ENCODE measurements around the gene HOXD3.

GRCh38 chr2:176137252-176137580 lies 19.9 kb upstream of the HOXD3 start:
- TF ChIP-seq POLR2AphosphoS5 (IDR thresholded peaks at IDR 0.05; ENCODE audit: borderline replicate concordance, low read depth, low read length): no peak
- TF ChIP-seq EZH2 (IDR thresholded peaks at IDR 0.05): no peak
- no peak for TF ChIP-seq FOXP2 (optimal IDR thresholded peaks at IDR 0.05; ENCODE audit: control extremely low read depth, extremely low read length, insufficient read depth)
